H9 (cell line): ENCODE data around the gene GCNT2. TPM values are rescaled to one million over a fixed set of nuclear protein-coding genes. Genes with fewer than 3 reads are reported as not detected.
A peak's percentile ranks its signal among the peaks of the same experiment; 100 is the strongest.
"Not testable (repeated sequence)": the region's sequence is repeated elsewhere in the genome, so short reads cannot be mapped to it uniquely, and the experiment has no call there.

Experiments used
- DNase-seq: peaks from one replicate; pipeline ENCODE4 v3.0.0-alpha.2; 2017
- H2AFZ ChIP-seq: one replicate; pipeline ENCODE4 v1.6.1; 2013; ENCODE audit warnings: mild to moderate bottlenecking, low read length, control low read depth, moderate library complexity
- H2AK5ac ChIP-seq: 2 replicates; pipeline ENCODE4 v1.6.1; 2013; ENCODE audit warnings: low read length, control low read depth, mixed read lengths; ENCODE audit not compliant: insufficient read length
- H2BK120ac ChIP-seq: one replicate; pipeline ENCODE4 v1.6.1; 2013; ENCODE audit warnings: low read depth, mild to moderate bottlenecking, low read length, control low read depth, inconsistent platforms; ENCODE audit not compliant: poor library complexity, severe bottlenecking
- H2BK12ac ChIP-seq: 2 replicates; pipeline ENCODE4 v1.6.1; 2013; ENCODE audit warnings: low read length, control low read depth, mixed read lengths, low read depth; ENCODE audit not compliant: insufficient read length
- H2BK15ac ChIP-seq: 2 replicates; pipeline ENCODE4 v1.6.1; 2013; ENCODE audit warnings: low read depth, low read length, control low read depth
- H2BK20ac ChIP-seq: one replicate; pipeline ENCODE4 v1.6.1; 2013; ENCODE audit warnings: low read depth, mild to moderate bottlenecking, low read length, control low read depth, inconsistent platforms; ENCODE audit not compliant: poor library complexity, severe bottlenecking
- H2BK5ac ChIP-seq: 2 replicates; pipeline ENCODE4 v1.6.1; 2013; ENCODE audit warnings: low read length, control low read depth, mixed read lengths; ENCODE audit not compliant: insufficient read length
- H3K14ac ChIP-seq: 2 replicates; pipeline ENCODE4 v1.6.1; 2013; ENCODE audit warnings: low read length, control low read depth; ENCODE audit not compliant: insufficient read depth
- H3K18ac ChIP-seq: 2 replicates; pipeline ENCODE4 v1.6.1; 2013; ENCODE audit warnings: low read depth, mild to moderate bottlenecking, mixed read lengths, low read length, control low read depth; ENCODE audit not compliant: insufficient read length
- H3K23ac ChIP-seq: 2 replicates; pipeline ENCODE4 v1.6.1; 2013; ENCODE audit warnings: low read length, control low read depth, mixed read lengths, low read depth; ENCODE audit not compliant: insufficient read length
- H3K23me2 ChIP-seq: 2 replicates; pipeline ENCODE4 v1.6.1; 2013; ENCODE audit warnings: low read depth, mild to moderate bottlenecking, mixed read lengths, low read length, control low read depth; ENCODE audit not compliant: insufficient read length, poor library complexity, severe bottlenecking
- H3K27ac ChIP-seq: 2 replicates; pipeline ENCODE4 v1.5.1; 2013; ENCODE audit warnings: low read length, control low read depth, mixed read lengths, low read depth; ENCODE audit not compliant: insufficient read length
- H3K27me3 ChIP-seq: 2 replicates; pipeline ENCODE4 v1.6.1; 2013; ENCODE audit warnings: low read length, control low read depth, inconsistent platforms; ENCODE audit not compliant: insufficient read depth
- H3K4ac ChIP-seq: 2 replicates; pipeline ENCODE4 v1.6.1; 2013; ENCODE audit warnings: low read depth, mild to moderate bottlenecking, control low read depth, inconsistent platforms, low read length, moderate library complexity
- H3K4me1 ChIP-seq: 2 replicates; pipeline ENCODE4 v1.6.1; 2013; ENCODE audit warnings: low read length, control low read depth, inconsistent platforms; ENCODE audit not compliant: insufficient read depth
- H3K4me2 ChIP-seq: 2 replicates; pipeline ENCODE4 v1.6.1; 2013; ENCODE audit warnings: low read length, control low read depth, mixed read lengths; ENCODE audit not compliant: insufficient read length, insufficient read depth
- H3K56ac ChIP-seq: 2 replicates; pipeline ENCODE4 v1.6.1; 2013; ENCODE audit warnings: low read depth, mild to moderate bottlenecking, mixed read lengths, low read length, control low read depth; ENCODE audit not compliant: insufficient read length
- H3K79me1 ChIP-seq: 2 replicates; pipeline ENCODE4 v1.6.1; 2013; ENCODE audit warnings: low read depth, mild to moderate bottlenecking, moderate library complexity, low read length, control low read depth, inconsistent platforms; ENCODE audit not compliant: insufficient read depth, poor library complexity, severe bottlenecking
- H3K79me2 ChIP-seq: 2 replicates; pipeline ENCODE4 v1.6.1; 2013; ENCODE audit warnings: low read length, control low read depth, inconsistent platforms; ENCODE audit not compliant: insufficient read depth
- H3K9ac ChIP-seq: 2 replicates; pipeline ENCODE4 v1.6.1; 2013; ENCODE audit warnings: low read length, control low read depth, mixed read lengths; ENCODE audit not compliant: insufficient read length; ENCODE audit errors: extremely low read depth
- H3K9me3 ChIP-seq: one replicate; pipeline ENCODE4 v1.6.1; 2013; ENCODE audit warnings: low read depth, low read length, inconsistent platforms; ENCODE audit not compliant: control insufficient read depth
- H3T11ph ChIP-seq: one replicate; pipeline ENCODE4 v1.6.1; 2013; ENCODE audit warnings: mild to moderate bottlenecking, low read length, control low read depth, inconsistent platforms
- H4K20me1 ChIP-seq: one replicate; pipeline ENCODE4 v1.6.1; 2013; ENCODE audit not compliant: control insufficient read depth, insufficient read length, insufficient read depth
- H4K5ac ChIP-seq: 2 replicates; pipeline ENCODE4 v1.6.1; 2013; ENCODE audit warnings: low read depth, mild to moderate bottlenecking, mixed read lengths, low read length, control low read depth; ENCODE audit not compliant: insufficient read length
- H4K8ac ChIP-seq: replicated peaks from 2 replicates; pipeline ENCODE4 v1.6.1; 2013; ENCODE audit warnings: low read length, control low read depth, mixed read lengths, low read depth; ENCODE audit not compliant: insufficient read length
- H4K91ac ChIP-seq: 2 replicates; pipeline ENCODE4 v1.6.1; 2013; ENCODE audit warnings: low read depth, mild to moderate bottlenecking, moderate library complexity, mixed read lengths, low read length, control low read depth; ENCODE audit not compliant: insufficient read length
- H3K27ac Mint-ChIP-seq, 3 experiments: 2 replicates in 2 of 3; 3 replicates in 1 of 3; pipeline ENCODE4 v1.8.0; 2020 to 2021; ENCODE audit warnings: mixed read lengths in 3 of 3, mild to moderate bottlenecking in 1 of 3, moderate library complexity in 1 of 3
- H3K27me3 Mint-ChIP-seq: 2 replicates; pipeline ENCODE4 v1.8.0; 2021; ENCODE audit warnings: low read depth, mild to moderate bottlenecking, moderate library complexity, mixed read lengths
- H3K36me3 Mint-ChIP-seq, 3 experiments: 2 replicates in 2 of 3; 3 replicates in 1 of 3; pipeline ENCODE4 v1.8.0; 2020 to 2021; ENCODE audit warnings: low read depth in 3 of 3, mixed read lengths in 3 of 3; ENCODE audit not compliant: insufficient read depth in 1 of 3
- H3K4me1 Mint-ChIP-seq, 2 experiments: 2 replicates each; pipeline ENCODE4 v1.8.0; 2020; ENCODE audit warnings: mixed read lengths in 2 of 2
- H3K4me3 Mint-ChIP-seq, 2 experiments: 2 replicates in 1 of 2; 3 replicates in 1 of 2; pipeline ENCODE4 v1.8.0; 2020 to 2021; ENCODE audit warnings: mild to moderate bottlenecking in 2 of 2, mixed read lengths in 2 of 2, moderate library complexity in 1 of 2
- H3K9me3 Mint-ChIP-seq, 2 experiments: 2 replicates in 1 of 2; 3 replicates in 1 of 2; pipeline ENCODE4 v1.8.0; 2020; ENCODE audit warnings: mild to moderate bottlenecking in 2 of 2, mixed read lengths in 2 of 2, moderate library complexity in 1 of 2
- CTCF ChIP-seq: fragments of 200-600 bp; sonication (generic); conservative IDR thresholded peaks from 3 replicates; pipeline ENCODE4 v1.8.0; 2021; ENCODE audit warnings: antibody characterized with exemption, mild to moderate bottlenecking
- WGBS: extraction: QIAGEN DNeasy Blood & Tissue Kit; methylation state at CpG from one replicate; pipeline ENCODE4 v1.1.7; 2013; ENCODE audit warnings: missing lambda C conversion rate, low lambda C conversion rate, mixed read lengths; ENCODE audit not compliant: insufficient read length; ENCODE audit errors: extremely low coverage; 5-methylcytosine and 5-hydroxymethylcytosine counted together
- total RNA-seq: library from RNA; stranded (reverse); gene quantifications from 2 replicates; pipeline ENCODE4 v1.2.1, GENCODE V29; 2021

Gene GCNT2
- total RNA-seq, 1 experiment from 2014 or later, result 41.7 TPM

GRCh38 chr6:10569392-10570127 is 48.4 kb downstream of the GCNT2 start:
- Histone ChIP-seq H4K20me1 (no peaks in the 10 kb centered on the region), H3K27ac (no peak overlapping the region), H3K14ac (no peak overlapping the region), H3K9ac (no peak overlapping the region), H4K91ac (no peak overlapping the region), H2BK20ac (no peak overlapping the region), H3K79me2 (peaks cover 26% of the 10 kb centered on the region; the same call in 1 of the 2 replicates), H3K23ac (no peak overlapping the region), H2BK5ac (no peak overlapping the region), H2AK5ac (no peak overlapping the region), H4K8ac (no peak overlapping the region), H3K18ac (no peak overlapping the region), H3K27me3 (no peaks in the 10 kb centered on the region; the same call in 1 of the 2 replicates), H3K9me3 (no peaks in the 10 kb centered on the region), H2BK12ac (no peak overlapping the region), H2BK120ac (no peak overlapping the region), H2AFZ (no peak overlapping the region), H3K4ac (no peak overlapping the region), H3K4me1 (peaks cover 12% of the 10 kb centered on the region; the same call in 1 of the 2 replicates), H3K56ac (no peak overlapping the region), H4K5ac (no peak overlapping the region), H3K23me2 (no peaks in the 10 kb centered on the region), H3T11ph (no peak overlapping the region), H3K79me1 (peaks cover 11% of the 10 kb centered on the region), H3K4me2 (no peak overlapping the region), H2BK15ac (no peak overlapping the region)
- no peak for TF ChIP-seq CTCF
- Mint-ChIP-seq H3K4me1 (peaks cover 49 to 55% of the 10 kb centered on the region in 2 experiments), H3K27ac (peak overlapping the region; percentile 2 to 47 (median 4); a peak in 3 of 7 replicates), H3K27me3 (no peaks in the 10 kb centered on the region), H3K36me3 (peaks cover 24 to 42% (median 28%) of the 10 kb centered on the region in 3 experiments), H3K9me3 (no peaks in the 10 kb centered on the region), H3K4me3 (no peak overlapping the region)
- DNase-seq, result no peak
- WGBS, result no CpG with 5 or more reads among the region's 5 CpGs

GRCh38 chr6:10575519-10575918 is 54.4 kb downstream of the GCNT2 start:
- H3K4me2 ChIP-seq, H2BK20ac ChIP-seq, DNase-seq, H4K5ac ChIP-seq, H4K91ac ChIP-seq, H3K4ac ChIP-seq, H3K23me2 ChIP-seq, H3K9me3 Mint-ChIP-seq, H2BK12ac ChIP-seq, H4K20me1 ChIP-seq, H2BK120ac ChIP-seq, H3K18ac ChIP-seq, H3K79me1 ChIP-seq, H3K56ac ChIP-seq, H2AK5ac ChIP-seq, H3K79me2 ChIP-seq, H2AFZ ChIP-seq, H3K14ac ChIP-seq, H3K9ac ChIP-seq, H2BK5ac ChIP-seq, H3K27me3 Mint-ChIP-seq, H3K4me3 Mint-ChIP-seq, H3K27me3 ChIP-seq, H3K23ac ChIP-seq, H3K9me3 ChIP-seq, H2BK15ac ChIP-seq, H3T11ph ChIP-seq, H3K27ac ChIP-seq, H4K8ac ChIP-seq: not testable (repeated sequence)
- Mint-ChIP-seq H3K36me3 (peaks cover 19 to 27% (median 26%) of the 10 kb centered on the region in 3 experiments; a peak in 6 of 7 replicates), H3K27ac (peak overlapping the region; percentile 74 to 95 (median 89); a peak in 6 of 7 replicates), H3K4me1 (peaks cover 50 to 58% of the 10 kb centered on the region in 2 experiments)
- peaks cover 13% of the 10 kb centered on the region; the same call in 1 of the 2 replicates for H3K4me1 ChIP-seq
- no CpG with 5 or more reads among the region's 5 CpGs for WGBS
